Epithelial cell of prostate (primary cell): ENCODE measurements around the gene NVL.
"Not testable (repeated sequence)": the region's sequence is repeated elsewhere in the genome, so short reads cannot be mapped to it uniquely, and the experiment has no call there.

Experiments
- DNase-seq: peaks from one replicate; pipeline ENCODE4 v3.0.0-alpha.2; 2011; ENCODE audit warnings: low read depth, low spot score
- H3K27ac ChIP-seq: fragments of 450-650 bp; 2 replicates; pipeline ENCODE4 v1.5.1; 2017; ENCODE audit warnings: mild to moderate bottlenecking

The NVL gene

DNA sequence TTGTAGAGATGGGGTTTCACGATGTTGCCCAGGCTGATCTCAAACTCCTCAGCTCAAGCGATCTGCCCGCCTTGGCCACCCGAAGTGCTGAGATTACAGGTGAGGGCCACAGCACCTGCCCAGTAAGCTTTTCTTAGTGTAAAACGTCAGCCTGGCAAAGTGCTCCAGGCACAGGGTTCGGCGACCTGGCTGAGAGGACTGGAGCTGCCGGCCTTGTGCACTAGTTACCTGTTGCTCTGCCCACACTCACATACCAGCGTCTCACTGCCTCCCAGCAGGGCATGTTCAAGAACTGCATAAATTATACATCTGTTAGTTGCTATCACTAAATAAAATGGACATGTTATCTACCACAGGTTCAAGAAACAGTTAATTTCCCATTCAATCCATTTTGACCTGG, 91.8 kb downstream of the NVL start:
- no peak for DNase-seq
- no peak overlapping the region for H3K27ac ChIP-seq

DNA sequence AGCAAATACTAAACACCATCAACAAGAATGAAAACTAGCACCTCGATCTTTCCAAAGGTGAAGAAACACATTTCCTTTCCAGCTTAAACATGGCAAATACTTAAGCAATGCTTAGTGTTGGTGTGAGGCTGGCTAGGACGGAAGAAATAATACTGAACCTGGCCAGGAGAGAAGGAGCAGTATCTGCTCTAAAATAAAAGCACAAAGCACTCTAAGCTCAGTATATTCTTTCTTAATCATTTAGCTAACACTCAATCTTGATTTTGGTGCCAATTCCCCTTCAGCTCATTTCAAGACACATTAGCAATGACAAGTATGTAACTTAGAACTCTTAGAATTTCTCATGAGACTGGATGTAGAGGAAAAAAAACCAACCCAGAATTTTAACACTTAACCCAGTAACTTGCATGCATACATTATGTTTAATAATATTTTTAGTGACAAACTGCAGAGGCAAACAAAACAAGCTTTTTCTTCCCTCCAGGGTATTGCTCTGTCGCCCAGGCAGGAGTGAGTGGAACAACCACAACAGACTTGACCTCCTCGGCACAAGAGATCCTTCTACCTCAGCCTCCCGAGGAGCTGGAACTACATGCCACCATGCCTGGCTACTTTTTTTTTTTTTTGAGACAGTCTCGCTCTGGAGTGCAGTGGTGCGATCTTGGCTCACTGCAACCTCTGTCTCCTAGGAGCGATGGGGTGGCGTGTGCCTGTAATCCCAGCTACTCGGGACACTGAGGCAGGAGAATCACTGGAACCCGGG, 92.7 kb downstream of the NVL start:
- H3K27ac ChIP-seq, result no peak overlapping the region
- no peak for DNase-seq

DNA sequence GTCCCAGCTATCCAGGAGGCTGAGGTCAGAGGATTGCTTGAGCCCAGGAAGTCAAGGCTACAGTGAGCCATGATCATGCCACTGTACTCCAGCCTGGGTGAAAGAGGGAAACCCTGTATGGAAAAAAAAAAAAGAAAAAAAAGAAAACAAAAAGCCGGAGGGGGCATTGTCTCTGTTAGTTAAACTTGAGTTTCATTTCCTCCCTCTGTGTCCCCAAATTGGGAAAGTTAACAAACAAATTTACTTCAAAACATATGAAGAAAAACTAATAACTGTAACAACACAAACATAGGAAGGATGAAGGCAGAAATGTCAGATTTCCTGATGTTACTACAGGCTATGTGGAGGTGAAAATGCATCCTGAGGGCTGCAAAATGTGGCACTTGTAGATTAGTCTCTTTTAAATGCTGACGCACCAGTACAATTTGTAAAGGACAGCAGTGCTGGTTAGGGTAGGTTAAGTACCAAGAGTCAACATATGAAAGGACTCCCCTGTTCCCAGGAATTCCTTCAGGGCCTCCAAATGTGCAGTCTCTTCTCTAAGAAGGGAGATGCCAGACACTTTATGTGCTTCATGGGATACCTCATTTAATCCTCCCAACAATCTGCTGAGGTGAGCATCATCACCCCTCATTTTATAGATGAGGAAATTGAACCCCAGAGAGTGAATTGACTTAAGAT, 94.0 kb downstream of the NVL start:
- DNase-seq, result no peak
- no peak overlapping the region for H3K27ac ChIP-seq

DNA sequence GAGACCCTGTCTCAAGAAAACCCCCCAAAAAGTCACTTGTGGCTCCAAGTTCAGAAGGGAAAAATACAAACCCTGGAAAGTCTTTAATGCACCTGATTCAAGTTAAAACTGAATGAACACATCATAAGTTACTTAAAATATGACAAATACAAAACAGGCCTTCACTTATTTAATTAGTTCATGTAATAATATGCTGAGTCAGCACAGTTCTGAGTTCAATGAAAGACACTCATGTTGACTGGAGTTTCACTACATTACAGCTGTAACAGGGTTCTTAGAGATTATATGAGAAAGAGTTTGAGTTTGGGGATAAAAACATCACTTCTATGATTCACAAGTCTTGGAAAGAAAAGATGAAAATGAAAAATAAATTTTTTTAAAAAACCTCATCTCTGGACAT, 96.0 kb downstream of the NVL start:
- no peak for DNase-seq
- H3K27ac ChIP-seq, result no peak overlapping the region

DNA sequence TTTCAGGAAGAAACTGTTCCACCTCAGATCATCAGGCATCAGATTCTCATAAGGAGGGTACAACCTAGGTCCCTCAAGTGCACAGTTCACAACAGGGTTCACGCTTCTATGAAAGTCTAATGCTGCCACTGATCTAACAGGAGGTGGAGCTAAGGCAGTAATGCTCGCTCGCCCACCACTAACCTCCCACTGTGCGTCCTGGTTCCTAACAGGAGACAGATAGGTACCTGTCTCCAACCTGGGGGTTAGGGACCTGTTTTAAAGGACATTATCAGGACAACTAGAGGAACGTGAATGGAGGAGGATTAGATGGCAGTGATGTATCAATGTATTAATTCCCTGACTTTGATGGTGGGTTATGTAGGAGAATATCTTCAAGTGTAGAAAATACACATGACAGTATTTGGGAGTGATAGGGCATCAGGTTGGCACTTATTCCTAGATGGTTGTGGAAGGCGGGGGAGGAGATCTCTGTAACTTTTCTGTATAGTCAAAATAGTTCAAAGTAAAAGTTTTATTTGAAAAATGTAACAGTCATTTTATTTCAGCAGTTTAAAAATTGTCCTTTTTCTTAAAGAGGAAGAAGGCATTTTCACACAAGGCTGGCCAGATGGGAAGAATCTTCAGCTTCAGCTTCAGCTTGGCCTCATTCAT, 103.0 kb downstream of the NVL start:
- no peak for DNase-seq
- no peak overlapping the region for H3K27ac ChIP-seq

DNA sequence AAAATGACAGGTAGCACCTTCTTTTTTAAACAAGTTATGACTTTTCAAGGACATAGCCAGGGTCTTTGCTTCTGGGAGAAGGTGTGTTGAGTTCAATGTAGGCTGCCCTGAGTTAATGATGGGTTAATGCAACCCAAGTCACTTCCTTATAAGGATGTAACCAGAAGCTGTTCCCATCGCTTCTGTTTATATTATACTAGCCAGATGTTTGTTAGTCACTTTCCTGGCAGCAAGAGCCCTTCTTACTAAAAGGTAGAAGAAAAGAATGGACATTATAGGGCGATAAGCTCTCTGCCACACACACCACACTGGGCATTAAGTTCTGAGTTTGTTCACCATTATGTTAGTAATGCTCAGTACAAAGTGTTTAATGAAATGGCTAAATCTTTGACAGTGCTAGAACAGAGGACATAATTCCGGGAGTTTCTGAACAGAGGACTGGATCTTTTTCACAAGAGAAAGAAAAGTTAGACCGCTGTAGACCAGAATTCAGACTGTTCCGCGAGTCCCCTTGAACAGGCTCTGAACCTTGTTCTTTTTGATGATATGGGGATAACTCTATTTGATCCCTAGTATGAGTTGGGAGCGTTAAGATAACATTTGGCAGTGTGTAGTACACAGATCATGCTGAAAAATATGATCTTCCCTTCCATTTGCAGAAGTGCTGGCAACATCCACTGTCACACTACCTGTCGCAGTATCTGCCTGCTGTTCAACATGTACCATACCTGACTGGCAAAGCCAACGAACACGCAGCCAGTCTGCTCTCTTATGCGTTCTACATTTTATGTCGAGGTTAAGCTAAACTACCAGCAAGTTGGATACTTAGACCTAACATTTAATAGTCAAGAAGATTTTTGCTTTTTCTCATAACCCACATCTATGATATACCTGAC, 105.9 kb downstream of the NVL start:
- no peak overlapping the region for H3K27ac ChIP-seq
- peak; percentile 20 for DNase-seq

DNA sequence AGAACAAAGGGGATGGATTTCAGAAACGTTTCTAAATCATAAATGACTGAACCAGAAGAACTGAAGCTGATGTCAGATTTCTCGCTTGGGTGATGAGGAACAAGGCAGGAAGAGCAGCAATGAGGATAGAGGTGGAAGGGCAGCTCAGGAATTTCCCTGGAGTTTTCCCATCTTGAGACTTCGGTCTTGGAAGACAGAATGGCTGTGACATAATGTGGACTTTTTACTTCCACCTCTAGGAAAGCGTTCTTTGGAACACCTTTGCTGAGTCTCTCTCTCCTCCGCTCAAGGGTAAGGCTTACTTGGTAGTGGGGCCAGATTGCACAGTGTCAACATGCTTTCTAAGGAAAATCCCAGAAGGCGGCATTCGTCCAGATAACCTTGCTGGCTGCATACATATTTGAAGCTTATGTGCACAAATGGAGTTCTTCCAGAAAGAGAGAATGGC, 110.3 kb downstream of the NVL start:
- no peak overlapping the region for H3K27ac ChIP-seq
- no peak for DNase-seq

DNA sequence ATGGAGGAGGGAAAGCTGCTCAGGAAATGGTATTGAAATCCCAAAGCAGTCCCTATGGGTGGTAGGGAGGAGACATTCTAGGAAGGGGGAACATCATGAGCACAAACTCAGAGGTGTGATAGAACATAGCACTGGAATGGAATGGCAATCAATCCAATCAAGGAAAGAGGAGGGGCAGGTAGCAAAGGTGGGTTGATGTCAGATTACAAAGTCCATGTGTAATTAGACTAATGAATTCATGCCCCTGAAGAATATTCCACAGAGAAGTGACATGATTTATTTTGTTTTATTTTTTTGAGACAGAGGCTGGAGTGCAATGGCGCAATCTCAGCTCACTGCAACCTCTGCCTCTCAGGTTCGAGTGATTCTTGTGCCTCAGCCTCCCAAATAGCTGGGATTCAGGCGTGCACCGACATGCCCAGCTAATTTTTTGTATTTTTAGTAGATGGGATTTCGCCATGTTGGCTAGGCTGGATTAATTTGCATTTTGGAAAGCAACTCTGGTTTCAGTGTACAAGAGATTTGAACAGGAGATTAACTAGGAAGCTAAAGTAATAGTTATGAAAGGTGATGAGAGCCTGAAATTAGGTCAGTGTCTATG, 110.9 kb downstream of the NVL start:
- H3K27ac ChIP-seq, result no peak overlapping the region
- no peak for DNase-seq

DNA sequence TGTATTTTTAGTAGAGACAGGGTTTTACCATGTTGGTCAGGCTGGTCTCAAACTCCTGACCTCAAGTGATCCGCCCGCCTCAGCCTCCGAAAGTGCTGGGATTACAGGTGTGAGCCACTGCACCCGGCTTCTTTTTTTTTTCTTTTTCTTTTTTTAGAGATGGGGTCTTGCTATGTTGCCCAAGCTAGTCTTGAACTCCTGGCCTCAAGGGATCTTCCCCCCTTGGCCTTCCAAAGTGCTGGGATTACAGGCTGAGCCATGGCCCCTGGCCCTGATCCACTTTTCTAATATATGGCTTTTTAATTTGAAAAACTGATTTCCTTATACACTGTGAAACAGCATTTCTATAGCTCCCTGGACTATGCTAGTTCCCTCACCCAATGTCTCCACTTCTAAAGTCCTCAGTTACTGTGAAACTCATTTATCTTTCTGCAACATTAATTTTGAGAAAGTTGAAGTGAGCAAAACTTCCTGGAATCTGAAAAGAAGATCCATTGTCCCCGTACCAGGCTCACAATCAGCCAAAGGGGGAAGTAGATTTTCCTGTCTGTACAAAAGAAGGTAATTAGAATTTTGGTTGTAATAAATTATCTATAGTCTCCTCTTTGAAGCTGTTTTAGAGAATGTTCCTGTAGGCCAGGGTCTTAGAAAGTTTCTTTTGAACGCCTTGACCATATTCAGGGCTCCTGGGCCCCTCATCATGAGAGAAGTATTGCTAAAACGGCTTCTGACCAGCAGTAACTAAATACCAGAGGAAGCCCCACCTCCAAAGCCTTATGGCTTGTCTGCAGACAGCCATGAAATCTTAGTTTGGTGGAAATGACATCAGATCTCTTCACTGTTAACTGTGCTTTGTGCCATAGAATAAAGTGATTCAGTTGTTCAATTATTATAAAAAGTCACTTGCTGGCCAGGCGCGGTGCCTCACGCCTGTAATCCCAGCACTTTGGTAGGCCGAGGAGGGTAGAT, 112.0 kb downstream of the NVL start:
- H3K27ac ChIP-seq, result no peak overlapping the region
- DNase-seq, result no peak

DNA sequence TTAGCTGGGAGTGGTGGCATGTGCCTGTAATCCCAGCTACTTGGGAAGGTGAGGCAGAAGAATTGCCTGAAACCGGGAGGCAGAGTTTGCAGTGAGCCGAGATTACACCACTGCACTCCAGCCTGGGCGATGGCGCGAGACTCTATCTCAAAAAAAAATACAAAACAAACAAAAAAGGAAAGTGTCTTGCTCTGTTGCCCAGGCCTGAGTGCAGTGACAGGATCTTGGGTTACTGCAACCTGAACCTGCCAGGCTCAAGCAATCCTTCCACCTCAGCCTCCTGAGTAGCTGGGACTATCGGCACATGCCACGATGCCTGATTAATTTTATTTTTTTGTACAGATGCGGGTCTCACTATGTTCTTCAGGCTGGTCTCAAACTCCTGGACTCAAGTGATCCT, 113.6 kb downstream of the NVL start:
- DNase-seq, result no peak
- H3K27ac ChIP-seq, result no peak overlapping the region

DNA sequence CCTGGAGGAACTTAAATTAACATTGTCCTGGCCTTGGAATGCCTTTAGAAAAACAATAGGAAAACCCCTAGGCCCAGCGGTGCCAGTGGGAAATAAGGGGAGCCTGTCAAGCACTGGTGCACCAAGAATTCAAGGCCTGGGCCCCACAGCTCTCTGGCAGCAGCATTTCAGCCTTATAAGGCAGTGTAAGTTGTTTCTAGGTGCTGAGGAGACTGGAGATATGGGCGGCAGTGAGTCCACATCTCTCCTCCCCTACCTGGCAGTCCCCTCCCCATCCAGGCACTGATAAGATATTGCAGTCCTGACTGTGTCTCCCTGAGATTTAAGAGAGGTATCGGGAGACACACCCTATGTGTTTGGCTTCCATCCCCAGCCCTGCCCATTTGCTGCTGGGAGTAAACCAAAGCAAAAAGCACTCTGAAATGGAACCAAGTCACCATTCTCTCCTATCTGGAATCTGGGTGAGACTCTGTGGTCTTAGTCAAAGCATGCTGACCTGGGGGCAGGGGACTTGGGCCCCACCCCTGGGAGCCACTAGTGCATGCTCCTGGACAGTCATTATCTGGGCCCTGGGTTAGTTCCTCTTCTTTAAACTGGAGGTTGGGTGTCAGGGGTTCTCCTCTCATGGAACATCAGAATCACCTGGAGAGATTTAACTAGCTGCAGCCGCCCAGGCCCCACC, 116.4 kb downstream of the NVL start:
- peak overlapping the region; percentile 2 for H3K27ac ChIP-seq
- DNase-seq, result no peak

DNA sequence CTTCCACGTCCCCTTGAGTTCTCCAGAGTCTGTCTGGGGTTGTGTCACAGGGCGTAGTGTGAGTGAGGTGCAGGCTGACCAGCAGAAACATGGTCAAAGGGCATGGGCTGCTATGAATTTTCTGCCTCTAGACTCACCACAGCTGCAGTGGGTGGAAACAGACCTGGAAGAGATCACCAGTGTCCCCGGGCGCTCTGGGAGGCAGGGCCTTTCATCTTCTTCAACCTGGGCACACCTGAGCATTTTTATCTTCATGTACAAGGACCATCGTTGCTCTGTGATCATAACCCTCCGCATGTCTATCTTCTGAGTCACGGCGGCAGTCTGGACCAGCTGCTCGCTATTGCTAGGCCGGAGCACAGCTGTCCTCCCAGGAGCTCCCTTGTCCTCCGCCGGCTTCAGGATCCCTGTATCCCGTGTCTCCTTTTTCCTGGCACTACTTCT, 117.3 kb downstream of the NVL start:
- DNase-seq, result no peak
- no peak overlapping the region for H3K27ac ChIP-seq

DNA sequence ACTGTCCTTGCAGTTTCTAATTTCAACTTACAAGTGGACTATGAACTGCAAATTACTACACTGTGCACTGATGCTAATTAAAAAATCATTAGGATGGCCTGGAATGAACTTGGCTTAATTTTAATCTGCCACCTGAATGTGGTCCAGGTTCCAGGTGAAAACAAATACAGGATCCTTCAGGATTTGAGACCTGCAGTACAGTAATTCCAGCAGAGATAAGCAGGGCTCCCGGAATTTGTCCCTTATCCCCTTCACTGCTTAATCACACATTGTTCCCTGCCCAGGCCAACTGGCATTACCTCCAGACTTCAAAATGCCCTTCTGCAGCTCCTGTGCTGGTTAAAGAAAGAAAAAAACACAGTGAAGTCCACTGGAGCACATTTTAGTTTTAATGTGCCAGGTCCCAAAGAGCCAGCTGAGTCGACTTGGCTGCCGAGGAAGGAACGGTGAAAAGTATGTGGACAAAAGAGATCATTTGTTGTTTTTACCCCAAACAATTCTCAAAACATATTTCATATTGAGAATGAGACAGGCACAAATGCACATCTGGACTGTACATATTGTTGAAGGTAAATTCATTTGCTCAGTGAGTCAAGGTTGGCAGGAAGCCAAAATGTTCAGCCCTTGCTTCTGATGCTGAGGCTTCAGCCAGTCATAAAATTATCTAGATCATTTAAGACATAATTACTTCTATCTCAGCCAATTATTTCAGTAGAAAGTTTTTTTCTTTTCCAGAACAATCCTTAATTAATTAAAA, 118.6 kb downstream of the NVL start:
- peak; percentile 51 for DNase-seq
- no peak overlapping the region for H3K27ac ChIP-seq

DNA sequence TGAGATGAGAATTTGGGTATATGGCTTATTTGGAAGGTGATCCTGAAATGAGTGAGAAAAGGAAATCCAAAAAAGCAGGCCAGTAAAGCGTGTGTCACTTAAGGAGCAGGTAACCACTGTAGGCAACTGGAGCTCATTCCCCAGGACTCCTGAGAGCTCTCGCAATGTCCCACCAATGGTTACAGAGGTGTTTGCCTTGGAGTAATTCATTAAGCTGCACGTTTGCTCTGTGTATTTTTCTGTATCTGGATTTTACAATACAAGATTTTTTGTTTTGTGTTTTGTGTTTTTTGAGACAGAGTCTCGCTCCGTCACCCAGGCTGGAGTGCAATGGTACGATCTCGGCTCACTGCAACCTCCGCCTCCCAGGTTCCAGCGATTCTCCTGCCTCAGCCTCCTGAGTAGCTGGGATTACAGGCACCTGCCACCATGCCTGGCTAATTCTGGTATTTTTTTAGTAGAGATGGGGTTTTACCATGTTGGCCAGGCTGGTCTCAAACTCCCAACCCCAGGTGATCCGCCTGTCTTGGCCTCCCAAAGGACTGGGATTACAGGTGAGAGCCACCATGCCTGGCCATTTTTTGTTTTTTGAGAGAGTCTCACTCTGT, 123.9 kb downstream of the NVL start:
- peak overlapping the region; percentile 60 for H3K27ac ChIP-seq
- DNase-seq, result not testable (repeated sequence)

DNA sequence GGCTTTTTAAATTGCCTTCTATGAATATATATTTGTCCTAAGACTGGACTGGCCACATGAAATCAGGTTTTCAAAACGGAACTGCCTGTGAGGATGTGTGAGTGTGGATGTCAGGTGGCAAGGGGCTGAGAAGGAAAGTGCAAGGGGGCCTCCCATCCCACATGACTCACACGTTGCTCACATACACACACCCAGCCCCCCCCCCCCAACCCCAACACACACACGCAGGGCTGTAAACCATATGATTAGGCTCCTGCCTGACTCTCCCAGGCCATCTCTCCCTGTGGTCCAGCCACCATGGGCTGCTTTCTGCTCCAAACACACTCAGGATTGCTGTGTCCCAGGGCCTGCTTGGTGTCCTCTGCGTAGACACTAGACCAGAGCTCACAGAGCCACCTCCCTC, 124.5 kb downstream of the NVL start:
- DNase-seq, result peak; percentile 69
- H3K27ac ChIP-seq, result peak overlapping the region; percentile 60

DNA sequence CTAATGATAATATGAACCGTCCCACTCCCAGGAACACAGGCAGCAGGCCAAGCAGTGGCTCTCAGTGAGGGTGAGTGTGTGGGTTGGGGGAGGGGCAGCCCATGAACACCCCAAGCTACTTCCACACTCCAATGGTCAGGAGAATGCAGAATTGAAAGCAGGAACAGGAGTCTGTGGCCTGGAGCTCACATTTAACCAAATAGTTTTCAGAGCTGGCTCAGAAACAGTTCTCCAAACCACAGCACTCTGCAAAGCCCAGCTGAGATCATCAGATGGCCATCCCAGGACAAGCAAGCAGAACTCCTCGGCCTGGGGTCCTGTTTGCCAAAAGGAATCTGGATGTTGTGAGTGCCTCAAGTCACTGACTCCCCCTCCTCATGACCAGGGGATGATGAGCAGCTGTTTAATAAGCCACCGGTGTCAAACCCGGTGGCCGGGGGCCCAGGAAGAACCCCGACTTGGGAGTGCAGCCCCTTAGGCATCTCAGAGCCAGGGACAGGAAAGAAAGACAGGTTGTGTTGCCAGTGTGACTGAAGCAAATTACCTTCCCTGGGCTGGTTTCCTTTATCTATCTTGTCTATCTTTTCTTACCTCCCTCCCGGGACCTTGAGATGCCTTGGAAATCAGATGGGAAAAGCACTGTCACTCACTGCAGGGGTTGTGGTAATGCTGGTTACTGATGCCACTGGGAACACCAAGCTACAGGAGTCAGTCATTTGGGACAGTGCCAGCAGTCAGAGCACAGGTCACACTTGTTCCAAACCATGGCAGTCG, 126.5 kb downstream of the NVL start:
- no peak for DNase-seq
- H3K27ac ChIP-seq, result no peak overlapping the region
